ENCODE data around the gene TMEM44. TPM values are rescaled to one million over a fixed set of nuclear protein-coding genes. Genes with fewer than 3 reads are reported as not detected.
"Not testable (repeated sequence)": the region's sequence is repeated elsewhere in the genome, so short reads cannot be mapped to it uniquely, and the experiment has no call there.

TMEM44 gene
- total and polyA plus RNA-seq, 2 donors (not counting 3 experiments of a cell fraction or from before 2014, with no cell fraction given) = 93.8 to 125 TPM

GRCh38 chr3:194547042-194547441 lies 86.2 kb downstream of the TMEM44 start:
- intact Hi-C loops (cut with micrococcal nuclease) = no loop called here
- no peak for TF ChIP-seq POLR2A (IDR thresholded peaks at IDR 0.05; ENCODE audit: low read depth, low read length)
- no peak for TF ChIP-seq EZH2 (IDR thresholded peaks at IDR 0.05; ENCODE audit: borderline replicate concordance, low read depth, low read length, severe bottlenecking)
- TF ChIP-seq POLR2AphosphoS5 (IDR thresholded peaks at IDR 0.05; ENCODE audit: insufficient read depth, low read depth, low read length) = no peak
- no peak for TF ChIP-seq GATA2 (IDR thresholded peaks at IDR 0.05; ENCODE audit: insufficient read depth, insufficient read length, low read depth, low read length)
- TF ChIP-seq CTCF (IDR thresholded peaks at IDR 0.05; ENCODE audit: extremely low read depth in 1 of 2, insufficient read depth in 1 of 2, low read depth in 1 of 2, low read length in 2 of 2) = no peak
- TF ChIP-seq MAX (IDR thresholded peaks at IDR 0.05; ENCODE audit: insufficient read depth, insufficient read length) = no peak
- no peak for TF ChIP-seq JUN (IDR thresholded peaks at IDR 0.05; ENCODE audit: borderline replicate concordance, insufficient read depth, insufficient read length, low read depth)
- TF ChIP-seq FOS (IDR thresholded peaks at IDR 0.05; ENCODE audit: borderline replicate concordance, insufficient read depth, low read length) = no peak
- no peak for TF ChIP-seq MYC (IDR thresholded peaks at IDR 0.05; ENCODE audit: low read depth, low read length)
- Histone ChIP-seq H3K4me1 (ENCODE audit: control insufficient read depth, extremely low read depth, insufficient read depth, low read length) (peaks cover 7% of the 10 kb centered on the region), H4K20me1 (replicated peaks; ENCODE audit: control insufficient read depth, extremely low read depth, insufficient read depth, low read length) (no peaks in the 10 kb centered on the region), H3K9ac (replicated peaks; ENCODE audit: extremely low read depth, insufficient read depth, low read length) (no peak overlapping the region), H3K79me2 (ENCODE audit: control insufficient read depth, insufficient read depth, low read length) (no peaks in the 10 kb centered on the region), H3K36me3 (ENCODE audit: control insufficient read depth in 2 of 2, extremely low read depth in 1 of 2, insufficient read depth in 2 of 2, low read length in 2 of 2) (no peaks in the 10 kb centered on the region), H3K9me3 (replicated peaks; ENCODE audit: control insufficient read depth, insufficient read depth, low read length) (no peaks in the 10 kb centered on the region), H3K27me3 (ENCODE audit: control insufficient read depth in 2 of 2, insufficient read depth in 2 of 2, low read length in 2 of 2) (no peaks in the 10 kb centered on the region), H3K4me2 (ENCODE audit: insufficient read depth, low read length) (no peak overlapping the region), H3K4me3 (replicated peaks in 1 of 3; ENCODE audit: insufficient read depth in 1 of 3, low read depth in 1 of 3, low read length in 3 of 3) (no peak overlapping the region), H3K27ac (ENCODE audit: insufficient read depth, low read depth, low read length) (no peak overlapping the region), H3K9me1 (replicated peaks; ENCODE audit: control insufficient read depth, extremely low read depth, insufficient read depth, low read length) (no peaks in the 10 kb centered on the region), H2AFZ (ENCODE audit: low read depth, low read length) (no peak overlapping the region)
- dilution Hi-C loops (cut with MboI; ENCODE audit: extremely low pct_ligation_motif_present, low sequenced_read_pairs) = no loop called here
- FAIRE-seq = no peak
- no peak for DNase-seq (ENCODE audit: low read depth, low spot score)
- no TSS peak for BruUV-seq (replicated peaks)
- ChIA-PET POLR2A (no interaction called here), CTCF (no interaction called here)

DNA sequence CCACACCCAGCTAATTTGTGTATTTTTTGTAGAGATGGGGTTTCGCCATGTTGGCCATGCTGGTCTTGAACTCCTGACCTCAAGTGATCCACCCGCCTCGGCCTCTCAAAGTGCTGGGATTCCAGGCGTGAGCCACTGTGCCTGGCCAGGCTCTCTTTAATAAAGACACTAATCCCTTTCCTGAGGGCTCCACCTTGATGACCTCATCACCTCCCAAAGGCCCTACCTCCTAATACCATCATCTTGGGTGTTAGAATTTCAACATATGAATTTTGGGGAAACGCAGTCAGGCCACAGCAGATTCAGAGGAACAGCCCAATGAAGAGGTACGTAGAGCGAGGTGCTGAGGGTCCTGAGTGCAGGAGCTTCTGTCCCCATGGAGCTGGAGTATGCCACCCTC lies 87.7 kb downstream of the TMEM44 start:
- intact Hi-C loops (cut with micrococcal nuclease); H3K4me3 ChIP-seq (replicated peaks in 1 of 3; ENCODE audit: insufficient read depth in 1 of 3, low read depth in 1 of 3, low read length in 3 of 3); BruUV-seq (replicated peaks); H3K4me2 ChIP-seq (ENCODE audit: insufficient read depth, low read length); CTCF ChIA-PET; dilution Hi-C loops (cut with MboI; ENCODE audit: extremely low pct_ligation_motif_present, low sequenced_read_pairs); DNase-seq (ENCODE audit: low read depth, low spot score); H3K9me3 ChIP-seq (replicated peaks; ENCODE audit: control insufficient read depth, insufficient read depth, low read length); H2AFZ ChIP-seq (ENCODE audit: low read depth, low read length); H3K79me2 ChIP-seq (ENCODE audit: control insufficient read depth, insufficient read depth, low read length); H3K27me3 ChIP-seq (ENCODE audit: control insufficient read depth in 2 of 2, insufficient read depth in 2 of 2, low read length in 2 of 2); H3K9me1 ChIP-seq (replicated peaks; ENCODE audit: control insufficient read depth, extremely low read depth, insufficient read depth, low read length); H3K4me1 ChIP-seq (ENCODE audit: control insufficient read depth, extremely low read depth, insufficient read depth, low read length); H3K27ac ChIP-seq (ENCODE audit: insufficient read depth, low read depth, low read length); H3K36me3 ChIP-seq (ENCODE audit: control insufficient read depth in 2 of 2, extremely low read depth in 1 of 2, insufficient read depth in 2 of 2, low read length in 2 of 2); H3K9ac ChIP-seq (replicated peaks; ENCODE audit: extremely low read depth, insufficient read depth, low read length); FAIRE-seq; H4K20me1 ChIP-seq (replicated peaks; ENCODE audit: control insufficient read depth, extremely low read depth, insufficient read depth, low read length); POLR2A ChIA-PET: not testable (repeated sequence)
